ENCODE data around the gene COPB2.
A peak's percentile ranks its signal among the peaks of the same experiment; 100 is the strongest.
"Not testable (repeated sequence)": the region's sequence is repeated elsewhere in the genome, so short reads cannot be mapped to it uniquely, and the experiment has no call there.

COPB2 gene

GRCh38 chr3:139389552-139390368 lies at the start of gene COPB2:
TSS of gene COPB2 (minus strand) at chr3:139389647. CDS start at chr3:139389550, 97 bp downstream.
- peak; percentile 93 for DNase-seq (ENCODE audit: low read depth)

DNA sequence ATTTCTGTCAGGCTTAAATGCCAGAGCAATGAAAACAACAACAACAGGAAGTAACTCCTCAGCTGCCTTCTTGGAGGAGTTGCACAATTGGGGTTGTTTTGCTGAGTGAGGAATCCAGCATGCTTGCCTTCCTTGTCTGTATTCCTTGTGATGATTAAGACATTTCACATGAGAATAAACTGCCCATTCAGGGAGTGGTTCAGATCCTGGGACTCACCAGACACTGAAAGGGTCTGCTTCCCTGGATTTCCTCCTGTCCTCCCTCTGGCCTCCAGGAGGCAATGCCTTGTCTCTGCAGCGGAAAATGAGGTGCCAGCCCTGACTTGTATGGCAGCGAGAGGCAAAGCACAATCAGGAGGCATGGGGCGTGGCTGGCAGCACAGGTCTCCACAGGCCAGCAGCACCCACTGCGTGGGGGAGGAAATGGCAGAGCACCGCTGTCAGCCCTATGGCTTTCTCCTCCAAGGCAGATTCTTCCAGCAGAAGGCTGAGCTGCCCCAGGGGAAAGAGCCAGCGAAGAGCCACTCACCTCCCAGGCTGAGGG lies 45.4 kb upstream of the COPB2 start:
- DNase-seq (ENCODE audit: low read depth): no peak

DNA sequence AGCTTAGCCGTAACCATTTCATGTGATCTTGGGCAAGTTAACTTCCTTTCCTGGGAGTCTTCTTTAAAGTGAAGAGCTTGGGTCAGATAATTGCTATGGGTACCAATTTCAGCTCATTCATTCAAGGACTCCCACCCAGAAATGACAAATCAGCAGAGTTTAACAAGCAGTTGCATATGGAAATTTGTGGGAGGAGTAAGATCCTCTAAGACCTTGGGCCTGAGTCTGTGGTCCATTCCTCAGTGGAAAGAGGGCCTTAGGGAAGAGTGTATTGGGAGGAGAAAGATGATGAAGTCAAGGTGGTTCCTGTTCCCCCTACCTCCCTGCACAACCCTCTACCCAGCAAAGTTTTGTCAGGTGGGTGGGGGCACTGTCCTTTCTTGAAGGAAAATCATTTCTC lies 44.8 kb upstream of the COPB2 start:
- DNase-seq (ENCODE audit: low read depth): no peak

DNA sequence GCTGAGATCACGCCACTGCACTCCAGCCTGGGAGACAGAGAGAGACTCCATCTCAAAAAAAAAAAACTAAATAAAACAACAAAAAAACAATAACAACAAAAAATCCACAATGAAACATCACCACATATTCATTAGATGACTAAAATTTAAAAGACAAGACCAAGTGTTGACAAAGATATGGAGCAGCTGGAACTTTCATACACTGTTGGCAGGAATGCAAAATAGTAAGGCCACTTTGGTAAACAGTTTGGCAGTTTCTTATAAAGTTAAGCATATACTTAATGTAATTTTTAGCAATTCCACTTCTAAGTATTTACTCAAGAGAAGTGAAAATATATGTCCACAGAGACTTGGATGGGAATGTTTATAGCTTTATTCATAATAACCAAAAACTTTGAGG lies 43.6 kb upstream of the COPB2 start:
- no peak for DNase-seq (ENCODE audit: low read depth)

- no peak for DNase-seq (ENCODE audit: low read depth)
These were observed 41.0 kb upstream of the COPB2 start for GRCh38 chr3:139430493-139430892.

- DNase-seq (ENCODE audit: low read depth): no peak
These were observed 38.0 kb upstream of the COPB2 start for GRCh38 chr3:139427283-139428060.

- no peak for DNase-seq (ENCODE audit: low read depth)
These were observed 36.4 kb upstream of the COPB2 start for GRCh38 chr3:139425745-139426400.

DNA sequence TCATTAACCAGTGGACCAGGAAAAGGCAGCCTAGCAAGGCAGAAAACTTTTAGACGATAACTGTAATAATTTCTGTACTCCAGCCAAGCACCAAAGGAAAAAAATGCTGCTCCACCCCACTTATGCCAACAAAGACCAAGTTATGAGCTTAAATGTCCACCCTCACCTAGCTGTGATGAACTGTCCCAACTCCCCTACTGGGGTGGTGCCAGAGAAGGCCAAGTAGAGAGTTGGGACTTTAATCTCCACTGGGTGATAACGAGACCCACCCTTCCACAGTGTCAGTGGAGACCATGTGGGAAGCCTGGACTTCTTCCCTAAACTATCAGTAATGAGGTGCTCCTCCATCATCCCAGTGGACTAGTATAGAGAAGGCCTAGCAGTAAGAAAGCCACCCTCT lies 33.8 kb upstream of the COPB2 start:
- no peak for DNase-seq (ENCODE audit: low read depth)

DNA sequence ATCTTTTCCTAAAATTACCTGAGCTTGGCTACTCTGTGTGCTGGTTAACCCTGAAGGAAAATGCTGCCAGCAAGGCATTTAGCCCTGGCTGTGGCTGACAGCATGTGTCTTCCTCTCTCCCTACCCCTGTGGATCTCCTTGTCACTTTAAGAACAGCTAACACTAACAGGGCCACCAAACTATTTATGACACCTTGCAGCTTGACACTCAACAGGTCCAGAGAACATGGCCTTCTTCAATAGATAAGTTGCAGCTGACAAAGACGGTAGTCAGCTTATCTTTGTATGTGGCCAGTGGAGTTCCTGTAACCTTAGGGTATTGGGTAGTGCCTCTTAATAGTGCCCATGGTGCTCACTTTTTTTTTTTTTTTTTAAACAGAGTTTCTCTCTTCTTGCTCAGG lies 32.0 kb upstream of the COPB2 start:
- no peak for DNase-seq (ENCODE audit: low read depth)

GRCh38 chr3:139421040-139421439 lies 31.6 kb upstream of the COPB2 start:
- DNase-seq (ENCODE audit: low read depth): no peak

DNA sequence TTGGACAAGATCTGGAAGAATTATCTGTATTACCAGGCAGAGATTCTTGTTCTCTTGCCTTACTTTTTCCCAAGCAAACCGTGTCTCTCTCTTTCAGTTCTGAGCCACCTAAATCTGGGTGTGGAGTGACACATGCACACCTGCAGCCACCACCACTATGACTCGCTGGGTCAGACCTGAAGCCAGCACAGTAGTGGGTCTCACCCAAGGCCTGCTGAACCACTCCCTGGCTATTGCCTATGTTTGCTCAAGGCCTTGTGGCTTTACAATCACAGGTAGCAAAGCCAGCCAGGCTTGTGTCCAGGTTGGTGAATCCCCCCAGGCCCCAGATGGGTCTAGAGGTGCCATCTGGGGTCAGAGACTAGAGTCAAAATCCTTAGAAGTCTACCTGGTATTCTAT lies 28.7 kb upstream of the COPB2 start:
- DNase-seq (ENCODE audit: low read depth): no peak

GRCh38 chr3:139416275-139416674 lies 26.8 kb upstream of the COPB2 start:
- no peak for DNase-seq (ENCODE audit: low read depth)

GRCh38 chr3:139414608-139415224 lies 25.3 kb upstream of the COPB2 start:
- DNase-seq (ENCODE audit: low read depth): no peak

DNA sequence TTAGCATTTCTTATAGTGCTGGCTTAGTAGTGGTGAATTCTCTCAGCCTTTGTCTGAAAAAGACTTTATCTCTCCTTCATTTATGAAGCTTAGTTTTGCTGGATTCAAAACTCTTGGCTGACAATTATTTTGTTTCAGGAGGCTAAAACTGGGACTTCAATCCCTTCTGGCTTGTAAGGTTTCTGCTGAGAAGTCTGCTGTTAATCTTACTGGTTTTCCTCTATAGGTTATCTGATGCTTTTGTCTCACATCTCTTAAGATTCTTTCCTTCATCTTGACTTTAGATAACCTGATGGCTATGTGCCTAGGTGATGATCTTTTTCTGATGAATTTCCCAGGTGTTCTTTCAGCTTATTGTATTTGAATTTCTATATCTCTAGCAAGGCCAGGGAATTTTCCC lies 23.4 kb upstream of the COPB2 start:
- not testable (repeated sequence) for DNase-seq (ENCODE audit: low read depth)

DNA sequence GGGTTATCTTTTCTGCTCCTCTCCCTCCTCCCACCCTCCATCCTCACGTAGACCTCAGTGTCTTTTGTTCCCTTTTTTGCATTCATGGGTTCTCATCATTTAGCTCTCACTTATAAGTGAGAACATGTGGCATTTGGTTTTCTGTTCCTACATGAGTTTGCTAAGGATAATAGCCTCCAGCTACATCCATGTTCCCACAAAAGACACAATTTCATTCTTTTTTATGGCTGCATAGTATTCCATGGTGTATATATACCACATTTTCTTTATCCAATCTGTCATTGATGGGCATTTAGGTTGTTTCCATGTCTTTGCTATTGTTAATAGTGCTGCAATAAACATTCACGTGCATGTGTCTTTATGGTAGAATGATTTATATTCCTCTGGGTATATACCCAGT lies 11.7 kb upstream of the COPB2 start:
- DNase-seq (ENCODE audit: low read depth): not testable (repeated sequence)

- no peak for DNase-seq (ENCODE audit: low read depth)
These were observed 7.3 kb upstream of the COPB2 start for GRCh38 chr3:139396707-139397106.

DNA sequence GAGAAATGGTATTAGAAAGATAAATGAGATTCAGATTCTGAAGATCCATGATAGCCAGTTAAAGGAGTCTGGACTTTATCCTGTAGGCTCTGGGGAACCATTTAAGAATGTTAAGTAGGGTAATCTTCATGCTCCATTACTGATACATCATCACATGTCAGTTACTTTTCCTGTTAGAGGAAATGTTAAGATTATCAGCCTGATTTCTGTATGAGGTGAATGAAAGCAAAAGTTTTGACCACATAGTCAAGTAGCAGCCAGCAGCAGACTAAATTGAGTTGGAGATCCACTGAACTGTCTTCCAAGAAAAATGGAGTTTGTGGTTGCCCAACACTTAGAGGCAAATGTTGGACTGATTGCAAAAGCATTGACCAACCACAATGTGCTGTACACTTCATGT lies 4.7 kb upstream of the COPB2 start:
- no peak for DNase-seq (ENCODE audit: low read depth)

DNA sequence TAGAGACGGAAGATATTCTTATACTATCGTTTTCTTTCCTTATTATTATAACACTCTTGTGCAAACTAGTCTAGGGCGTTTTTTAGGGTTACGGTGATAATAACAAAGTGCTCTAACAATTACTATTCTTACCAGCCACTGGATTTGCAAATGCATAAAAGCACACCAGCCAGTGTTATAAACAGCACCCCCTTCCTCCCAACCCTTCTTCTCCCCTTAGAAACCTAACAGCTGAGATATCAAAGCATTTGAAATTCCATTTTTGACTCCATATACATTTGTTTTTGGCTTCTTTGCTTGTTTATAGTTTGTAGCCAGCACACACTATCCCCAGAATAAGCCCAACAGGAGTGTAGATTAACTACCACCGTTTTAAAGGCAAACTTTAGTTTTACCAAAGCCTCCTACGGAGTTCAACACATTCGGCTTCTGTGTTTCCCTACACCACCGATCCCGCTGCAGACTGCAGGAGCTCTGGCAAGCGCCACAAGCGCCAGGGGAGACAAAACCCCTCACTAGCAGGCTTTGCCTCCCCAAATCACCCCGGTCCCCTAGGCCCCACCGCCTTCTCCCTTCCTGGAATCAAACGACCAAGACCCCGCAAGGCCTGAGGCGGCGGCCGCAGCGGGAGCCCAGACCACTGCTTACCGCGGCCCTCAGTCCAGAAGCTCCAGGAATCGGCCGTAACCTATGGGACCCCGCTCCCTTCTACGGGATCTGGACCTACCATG lies 461 bp downstream of the COPB2 start:
- DNase-seq (ENCODE audit: low read depth): no peak

DNA sequence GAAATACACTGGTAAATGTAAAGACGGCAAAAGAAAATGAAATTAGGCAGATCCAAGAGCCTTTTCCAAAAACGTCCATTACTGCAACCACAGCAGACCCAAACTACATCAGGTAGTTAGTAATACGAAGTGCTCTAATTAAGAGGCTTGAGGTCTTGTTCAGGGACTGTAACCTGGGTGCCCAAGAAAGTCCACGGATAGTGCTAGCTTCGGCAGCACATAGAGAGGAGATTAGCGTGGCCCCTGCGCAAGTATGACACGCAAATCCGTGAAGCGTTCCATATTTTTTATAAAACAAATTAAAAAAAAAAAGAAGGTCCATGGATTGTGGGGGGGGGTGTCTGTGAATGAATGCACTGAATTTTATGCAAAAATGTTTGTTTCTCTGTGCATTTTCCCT lies 1.4 kb downstream of the COPB2 start:
- DNase-seq (ENCODE audit: low read depth): no peak

DNA sequence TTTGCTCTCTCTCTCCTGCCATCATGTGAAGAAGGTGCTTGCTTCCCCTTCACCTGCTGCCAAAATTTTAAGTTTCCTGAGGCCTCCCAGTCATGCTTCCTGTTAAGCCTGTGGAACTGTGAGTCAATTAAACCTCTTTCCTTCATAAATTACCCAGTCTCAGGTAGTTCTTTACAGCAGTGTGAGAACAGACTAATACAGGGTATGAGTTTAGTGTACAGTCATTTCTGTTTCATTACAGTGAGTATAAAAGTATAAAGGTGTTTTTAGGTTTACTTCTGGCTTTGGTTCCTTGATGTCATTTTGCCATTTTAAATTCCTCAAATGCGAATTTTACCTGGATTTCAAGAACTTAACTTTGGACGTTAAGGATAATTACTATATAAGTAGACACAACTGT lies 7.2 kb downstream of the COPB2 start:
- DNase-seq (ENCODE audit: low read depth): not testable (repeated sequence)

GRCh38 chr3:139380575-139380974 lies 8.9 kb downstream of the COPB2 start:
- DNase-seq (ENCODE audit: low read depth): no peak

All from stimulated activated CD8-positive, alpha-beta memory T cell treated with anti-CD3 and anti-CD28 coated beads, Interleukin-15, amount 100 ng/mL, for 24 hours (primary cell).